ENCODE results near the gene ASB12.

ASB12 gene

GRCh38 chrX:64205735-64206501 lies 24.5 kb downstream of the ASB12 start:
- CTCF ChIA-PET: no interaction called here
- TF ChIP-seq ZFHX2 (tag by site-specific recombination; conservative IDR thresholded peaks at IDR 0.05): peak; percentile 48; the same call in 1 of the 2 replicates
- peak; percentile 70 for TF ChIP-seq ZNF335 (tag by site-specific recombination; conservative IDR thresholded peaks at IDR 0.05)
- peak; percentile 66 for TF ChIP-seq ZNF341 (tag by site-specific recombination; IDR thresholded peaks at IDR 0.05; ENCODE audit: low read depth)
- peak; percentile 97 for TF ChIP-seq ZBTB20 (tag by site-specific recombination; IDR thresholded peaks at IDR 0.05)
- peak; percentile 49; the same call in 1 of the 2 replicates for TF ChIP-seq HIC1 (tag by site-specific recombination; IDR thresholded peaks at IDR 0.05)
- TF ChIP-seq ZSCAN30 (tag by site-specific recombination; IDR thresholded peaks at IDR 0.05): 0 out of 2 replicates have a peak, but pooled peaks have one; percentile 34
- peak; percentile 68 for TF ChIP-seq SP3 (tag by site-specific recombination; IDR thresholded peaks at IDR 0.05)
- 0 out of 2 replicates have a peak, but pooled peaks have one; percentile 31 for TF ChIP-seq ZBTB8A (tag by site-specific recombination; IDR thresholded peaks at IDR 0.05)
- TF ChIP-seq PATZ1 (tag by site-specific recombination; IDR thresholded peaks at IDR 0.05): peak; percentile 87
- TF ChIP-seq KLF8 (tag by site-specific recombination; IDR thresholded peaks at IDR 0.05): peak; percentile 56
- peak; percentile 63 for TF ChIP-seq SP2 (tag by site-specific recombination; IDR thresholded peaks at IDR 0.05)
- no peak for TF ChIP-seq ZSCAN23 (tag by site-specific recombination; IDR thresholded peaks at IDR 0.05)
- TF ChIP-seq PRDM10 (tag by site-specific recombination; IDR thresholded peaks at IDR 0.05): 0 out of 2 replicates have a peak, but pooled peaks have one; percentile 16
- TF ChIP-seq EGR2 (tag by site-specific recombination; IDR thresholded peaks at IDR 0.05; ENCODE audit: low read depth): peak; percentile 29; the same call in 1 of the 2 replicates
- TF ChIP-seq KLF9 (tag by site-specific recombination; IDR thresholded peaks at IDR 0.05; ENCODE audit: low read depth): peak; percentile 51; the same call in 1 of the 2 replicates
- TF ChIP-seq ZNF555 (tag by site-specific recombination; conservative IDR thresholded peaks at IDR 0.05): no peak
- TF ChIP-seq GLIS2 (tag by site-specific recombination; IDR thresholded peaks at IDR 0.05): peak; percentile 82
- TF ChIP-seq ZNF692 (tag by site-specific recombination; IDR thresholded peaks at IDR 0.05): peak; percentile 64; the same call in 1 of the 2 replicates
- TF ChIP-seq ZBTB17 (tag by site-specific recombination; IDR thresholded peaks at IDR 0.05): peak; percentile 53; the same call in 1 of the 2 replicates
- TF ChIP-seq ZNF704 (tag by site-specific recombination; IDR thresholded peaks at IDR 0.05): no peak
- no peak for TF ChIP-seq ZNF768 (tag by site-specific recombination; IDR thresholded peaks at IDR 0.05)
- 0 out of 2 replicates have a peak, but pooled peaks have one; percentile 6 for TF ChIP-seq ZBTB10 (tag by site-specific recombination; IDR thresholded peaks at IDR 0.05)
- 0 out of 2 replicates have a peak, but pooled peaks have one; percentile 37 for TF ChIP-seq ZEB2 (tag by site-specific recombination; IDR thresholded peaks at IDR 0.05)

More at GRCh38 chrX:64205735-64206501, 24.5 kb downstream of the ASB12 start:
- no peaks in the 10 kb centered on the region for H3K36me3 ChIP-seq (ENCODE audit: control insufficient read depth in 2 of 2, insufficient read depth in 1 of 2, low read length in 2 of 2)
- POLR2A ChIA-PET: interaction anchor here (0.5 to 1.7 kb wide), 4 partner anchors 18 to 1488 kb away, joined by 3 to 4 read pairs (median 3); no protein-coding TSS in a partner anchor
- peak overlapping the region; percentile 68 for H3K27ac ChIP-seq (ENCODE audit: extremely low read depth, low read depth, low read length)
- peak overlapping the region; percentile 47 for H3K4me3 ChIP-seq (ENCODE audit: low read depth, low read length)
- no peaks in the 10 kb centered on the region for H3K9me3 ChIP-seq (ENCODE audit: control insufficient read depth, insufficient read depth, low read depth, low read length)
- H3K4me1 ChIP-seq (ENCODE audit: control insufficient read depth, insufficient read depth, low read length): no peaks in the 10 kb centered on the region
